LHCN-M2 (cell line): ENCODE results near the gene TRIM56. TPM values are rescaled to one million over a fixed set of nuclear protein-coding genes. Genes with fewer than 3 reads are reported as not detected.
A peak's percentile ranks its signal among the peaks of the same experiment; 100 is the strongest.
"Not testable (repeated sequence)": the region's sequence is repeated elsewhere in the genome, so short reads cannot be mapped to it uniquely, and the experiment has no call there.

Experiments used
- DNase-seq: peaks from one replicate; pipeline ENCODE4 v3.0.0-alpha.2; 2012; ENCODE audit warnings: low read depth
- total RNA-seq: library from RNA; depleted of rRNA; stranded (reverse); fragments of >200 nt; gene quantifications from 2 replicates; pipeline ENCODE4 v1.2.3, GENCODE V29; 2014

The TRIM56 gene
- total RNA-seq, 1 experiment from 2014 or later: 14.5 TPM

DNA sequence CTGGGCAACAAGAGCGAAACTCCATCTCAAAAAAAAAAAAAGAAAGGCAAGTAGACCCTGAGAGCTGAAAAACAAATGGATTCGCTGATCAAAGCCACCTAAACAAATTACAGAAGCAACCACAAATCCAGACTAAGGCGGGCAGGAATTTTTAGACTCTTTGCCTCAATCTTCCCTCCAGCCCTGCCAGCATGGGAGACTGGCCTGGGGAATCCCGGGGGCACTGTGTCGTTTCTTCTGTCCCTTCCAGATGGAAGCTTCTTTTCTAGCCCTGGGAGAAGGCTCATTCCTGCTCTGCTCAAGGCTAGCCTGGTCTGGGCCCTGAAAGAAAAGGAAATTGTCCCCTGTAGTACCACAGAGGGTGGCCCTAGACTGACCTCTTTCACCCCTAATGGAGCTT lies 26.0 kb downstream of the TRIM56 start:
- DNase-seq: no peak

DNA sequence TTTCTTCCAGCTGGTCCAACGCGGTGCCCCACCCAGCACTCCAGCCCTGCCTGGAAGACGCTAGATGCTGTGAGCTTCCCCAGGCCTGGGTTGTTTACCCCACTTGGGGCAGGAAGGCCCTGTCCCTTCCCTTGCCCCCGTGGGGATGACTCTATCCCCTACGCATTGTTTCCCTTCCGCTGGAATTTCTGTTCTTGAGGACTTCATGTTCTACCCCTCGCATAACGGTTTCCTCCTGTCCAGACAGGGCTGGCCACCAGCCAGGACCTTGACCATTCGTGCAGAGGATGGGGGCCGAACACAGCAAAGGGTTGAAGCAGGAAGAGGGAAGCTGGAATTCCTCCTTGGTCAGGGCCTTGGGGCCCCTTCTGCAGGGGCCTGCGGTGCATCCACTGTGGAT lies 27.0 kb downstream of the TRIM56 start:
- DNase-seq: peak; percentile 99

DNA sequence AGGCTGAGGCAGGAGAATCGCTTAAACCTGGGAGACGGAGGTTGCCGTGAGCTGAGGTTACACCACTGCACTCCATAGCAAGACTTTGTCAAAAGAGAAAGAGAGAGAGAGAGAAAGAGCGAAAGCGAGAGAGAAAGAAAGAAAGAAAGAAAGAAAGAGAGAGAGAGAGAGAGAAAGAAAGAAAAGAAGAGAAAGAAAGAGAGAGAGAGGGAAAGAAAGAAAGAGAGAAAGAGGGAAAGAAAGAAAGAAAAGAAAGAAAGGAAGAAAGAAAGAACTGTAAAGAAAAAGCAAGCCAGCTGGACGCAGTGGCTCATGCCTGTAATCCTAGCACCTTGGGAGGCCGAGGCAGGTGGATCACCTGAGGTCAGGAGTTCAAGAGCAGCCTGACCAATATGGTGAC lies 27.9 kb downstream of the TRIM56 start:
- DNase-seq: not testable (repeated sequence)

DNA sequence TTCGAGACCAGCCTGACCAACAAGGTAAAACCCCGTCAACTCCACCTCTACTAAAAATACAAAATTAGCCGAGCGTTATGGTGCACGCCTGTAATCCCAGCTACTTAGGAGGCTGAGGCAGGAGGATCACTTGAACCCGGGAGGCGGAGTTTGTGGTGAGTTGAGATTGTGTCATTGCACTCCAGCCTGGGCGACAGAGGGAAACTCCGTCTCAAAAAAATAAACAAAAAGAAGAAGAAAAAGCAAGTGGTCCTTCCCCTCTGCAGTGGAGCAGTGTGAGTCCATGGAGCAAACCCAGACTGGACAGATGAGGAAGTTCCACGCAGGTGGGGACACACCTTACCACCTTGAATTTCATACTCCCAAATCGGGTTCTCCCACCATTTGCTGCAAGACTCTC lies 28.6 kb downstream of the TRIM56 start:
- DNase-seq: no peak

DNA sequence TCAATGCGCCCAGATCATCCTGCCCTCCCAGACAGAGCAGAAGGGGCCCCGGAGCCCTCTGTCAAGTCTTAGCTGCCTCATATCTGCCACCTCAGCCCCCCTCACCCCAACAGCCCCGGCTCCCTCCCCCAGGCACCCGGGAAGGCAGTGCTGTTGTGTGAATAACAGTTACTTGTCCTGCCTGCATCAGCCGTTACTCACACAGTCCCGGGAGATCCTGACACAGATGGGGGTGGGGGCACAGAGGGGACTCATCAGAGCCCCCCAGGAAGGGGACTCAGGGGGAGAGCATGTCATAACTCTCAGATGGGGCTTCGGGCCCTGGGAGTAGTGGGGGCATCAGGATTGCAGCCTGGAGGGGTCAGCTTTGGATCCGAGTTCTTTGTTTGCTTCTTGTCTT lies 29.2 kb downstream of the TRIM56 start:
- peak; percentile 72 for DNase-seq

DNA sequence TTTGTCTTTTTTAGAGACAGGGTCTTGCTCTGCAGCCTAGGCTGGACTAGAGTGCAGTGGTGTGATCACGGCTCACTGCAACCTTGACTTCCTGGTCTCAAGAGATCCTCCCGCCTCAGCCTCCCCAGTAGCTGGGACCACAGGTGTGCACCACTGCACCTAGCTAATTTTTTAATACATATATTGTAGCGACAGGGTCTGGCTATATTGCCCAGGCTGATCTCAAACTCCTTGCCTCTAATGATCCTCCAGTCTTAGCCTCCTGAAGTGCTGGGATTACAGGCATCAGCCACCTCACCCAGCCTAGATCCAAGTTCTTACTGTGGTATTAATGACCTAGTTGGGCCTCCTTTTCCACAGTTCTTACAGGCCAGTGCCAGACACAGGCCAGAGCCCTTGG lies 29.9 kb downstream of the TRIM56 start:
- DNase-seq: no peak

DNA sequence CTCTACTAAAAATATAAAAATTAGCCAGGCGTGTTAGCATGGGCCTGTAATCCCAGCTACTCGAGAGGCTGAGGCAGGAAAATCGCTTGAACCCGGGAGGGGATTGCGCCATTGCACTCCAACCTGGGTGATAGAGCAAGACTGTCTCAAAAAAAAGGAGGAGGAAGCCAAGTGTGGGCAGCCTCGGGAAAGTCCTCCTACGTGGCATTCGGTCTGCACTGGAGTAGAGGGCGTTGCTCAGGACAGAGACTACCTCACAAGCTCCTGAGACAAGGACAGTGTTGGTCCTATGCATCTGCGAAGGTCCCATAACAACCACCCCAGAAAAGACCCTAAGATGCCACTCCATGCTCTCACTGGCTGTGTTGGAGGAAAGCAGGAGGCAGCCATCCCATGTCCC lies 31.6 kb downstream of the TRIM56 start:
- peak; percentile 32 for DNase-seq

DNA sequence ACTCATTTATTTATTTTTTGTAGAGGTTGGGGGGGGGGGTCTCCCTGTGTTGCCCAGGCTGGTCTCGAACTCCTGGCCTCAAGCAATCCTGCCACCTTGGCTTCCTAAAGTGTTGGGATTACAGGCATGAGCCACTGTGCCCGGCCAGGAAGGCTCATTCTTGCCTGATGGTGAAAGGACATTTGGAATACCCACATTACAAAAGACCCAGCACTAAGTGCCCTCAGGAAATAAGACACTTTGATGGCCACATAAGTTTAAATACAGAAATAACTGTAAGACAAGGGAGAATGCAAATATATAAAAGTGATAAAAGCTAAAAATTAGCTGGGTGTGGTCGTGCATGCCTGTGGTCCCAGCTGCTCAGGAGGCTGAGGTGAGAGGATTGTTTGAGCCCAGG lies 33.6 kb downstream of the TRIM56 start:
- no peak for DNase-seq

DNA sequence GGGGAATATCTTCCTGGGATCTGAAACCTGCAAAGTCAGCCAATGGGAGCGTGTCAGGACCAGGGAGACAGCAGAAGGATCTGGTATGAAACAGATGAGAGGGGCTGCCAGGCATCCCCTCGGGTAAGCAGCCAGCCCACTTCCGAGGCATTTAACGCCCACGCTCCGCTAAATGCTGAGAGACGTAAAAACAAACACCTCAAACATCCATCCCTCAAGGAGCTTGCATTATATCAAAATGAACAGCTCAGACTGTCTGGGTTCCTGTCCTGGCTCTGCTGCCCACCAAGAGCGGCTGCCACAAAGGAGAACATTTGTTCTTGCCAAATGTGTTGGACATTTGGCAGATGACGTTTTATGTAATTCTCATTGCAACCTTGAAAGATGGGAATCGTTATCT lies 34.6 kb downstream of the TRIM56 start:
- no peak for DNase-seq

DNA sequence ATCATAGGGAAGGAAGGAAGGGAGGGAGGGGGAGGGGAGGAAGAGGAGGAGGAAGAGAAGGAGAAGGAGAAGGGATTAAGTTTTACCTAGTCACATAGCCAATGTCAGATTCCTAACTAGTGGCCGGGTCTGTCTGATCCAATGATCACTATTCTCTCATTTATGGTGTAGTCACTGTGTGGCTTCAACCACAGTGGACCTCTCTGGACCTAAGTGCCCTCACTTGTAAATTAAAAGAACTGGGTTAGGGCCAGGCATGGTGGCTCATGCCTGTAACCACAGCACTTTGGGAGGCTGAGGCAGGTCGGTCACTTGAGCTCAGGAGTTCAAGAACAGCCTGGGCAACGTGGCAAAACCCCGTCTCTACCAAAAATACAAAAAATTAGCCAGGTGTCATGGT lies 35.0 kb downstream of the TRIM56 start:
- DNase-seq: no peak

DNA sequence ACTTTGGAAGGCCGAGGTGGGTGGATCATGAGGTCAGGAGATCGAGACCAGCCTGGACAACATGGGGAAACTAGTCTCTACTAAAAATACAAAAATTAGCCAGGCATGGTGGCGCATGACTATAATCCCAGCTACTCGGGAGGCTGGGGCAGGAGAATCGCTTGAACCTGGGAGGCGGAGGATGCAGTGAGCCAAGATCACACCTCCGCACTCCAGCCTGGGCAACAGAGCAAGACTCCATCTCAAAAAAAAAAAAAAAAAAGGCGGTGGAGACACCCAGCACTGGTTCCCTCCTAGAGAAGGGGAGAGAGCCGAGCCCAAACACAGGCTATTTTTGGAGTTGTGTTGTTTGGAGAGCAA lies 36.3 kb downstream of the TRIM56 start:
- DNase-seq: not testable (repeated sequence)

DNA sequence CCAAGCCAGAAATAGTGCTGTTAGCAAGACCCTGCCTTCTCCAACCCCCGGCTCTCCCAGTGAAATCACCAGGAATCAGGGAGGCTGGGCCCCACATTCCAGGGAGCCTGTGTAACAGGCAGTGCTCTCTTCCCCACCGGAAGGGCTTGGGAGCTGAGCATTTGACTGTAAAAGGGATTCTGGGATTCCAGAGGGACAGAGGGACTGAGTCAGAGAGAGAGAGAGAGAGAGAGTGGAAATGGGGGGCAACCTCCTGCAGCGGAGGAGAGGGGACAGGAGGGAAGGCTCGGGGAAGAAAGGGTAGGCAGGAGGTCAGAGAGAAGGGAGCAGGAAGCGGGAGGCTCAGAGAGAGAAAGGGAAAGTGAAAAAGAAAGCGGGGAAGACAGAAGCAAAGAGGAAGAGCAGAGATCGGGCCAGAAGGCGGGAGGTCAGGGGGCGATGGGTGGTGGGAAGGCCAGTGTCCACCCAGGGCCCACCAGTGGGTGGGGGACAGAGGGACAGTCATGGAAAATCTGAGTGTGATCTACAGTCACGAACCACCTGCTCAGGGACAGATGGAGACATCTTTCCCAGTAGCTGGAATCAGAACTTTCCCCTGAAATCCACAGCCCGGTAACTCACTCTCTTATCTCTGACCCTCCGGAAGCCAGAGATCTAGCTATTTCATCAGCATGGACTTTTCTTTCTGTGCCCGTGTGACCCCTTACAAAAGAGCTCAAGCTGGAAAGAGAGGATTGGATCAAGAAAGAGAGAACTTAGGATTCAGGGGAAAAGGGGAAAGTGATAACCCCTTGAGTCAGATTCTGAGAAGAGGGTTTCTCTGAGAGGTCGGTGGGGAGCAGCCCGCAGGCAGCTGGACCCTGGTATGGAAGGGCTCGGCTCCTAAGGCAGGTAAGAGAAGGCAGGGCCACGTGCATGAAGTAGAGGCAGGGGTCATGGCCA lies 37.0 kb downstream of the TRIM56 start:
- peak; percentile 100 for DNase-seq

DNA sequence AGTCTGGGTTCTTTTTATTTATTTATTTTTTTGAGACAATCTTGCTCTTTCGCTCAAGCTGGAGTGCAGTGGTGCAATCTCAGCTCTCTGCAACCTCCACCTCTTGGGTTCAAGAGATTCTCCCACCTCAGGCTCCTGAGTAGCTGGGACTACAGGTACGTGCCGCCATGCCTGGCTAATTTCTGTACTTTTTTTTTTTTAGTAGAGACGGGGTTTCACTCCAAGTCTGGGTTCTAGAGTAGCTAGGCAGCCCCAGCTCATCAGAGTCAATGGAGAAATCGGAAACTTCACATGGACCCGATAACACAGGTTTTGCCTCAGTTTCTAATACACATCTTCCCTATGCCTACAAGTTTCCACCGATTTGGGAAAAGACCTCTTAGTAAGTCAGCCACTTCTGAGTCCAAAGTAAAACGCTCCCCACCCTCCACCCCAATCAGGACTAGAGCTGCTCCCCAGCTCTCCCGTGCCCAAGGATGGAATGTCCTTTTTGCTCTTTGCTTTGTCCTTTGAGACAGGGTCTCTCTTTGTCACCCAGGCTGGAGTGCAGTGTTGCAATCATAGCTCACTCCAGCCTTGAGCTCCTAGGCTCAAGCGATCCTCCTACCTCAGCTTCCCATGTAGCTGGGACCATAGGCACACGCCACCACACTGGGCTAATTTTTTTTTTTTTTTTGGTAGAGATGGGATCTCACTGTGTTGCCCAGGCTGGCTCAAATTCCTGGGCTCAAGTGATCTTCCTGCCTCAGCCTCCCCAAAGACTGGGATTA lies 37.8 kb downstream of the TRIM56 start:
- no peak for DNase-seq

DNA sequence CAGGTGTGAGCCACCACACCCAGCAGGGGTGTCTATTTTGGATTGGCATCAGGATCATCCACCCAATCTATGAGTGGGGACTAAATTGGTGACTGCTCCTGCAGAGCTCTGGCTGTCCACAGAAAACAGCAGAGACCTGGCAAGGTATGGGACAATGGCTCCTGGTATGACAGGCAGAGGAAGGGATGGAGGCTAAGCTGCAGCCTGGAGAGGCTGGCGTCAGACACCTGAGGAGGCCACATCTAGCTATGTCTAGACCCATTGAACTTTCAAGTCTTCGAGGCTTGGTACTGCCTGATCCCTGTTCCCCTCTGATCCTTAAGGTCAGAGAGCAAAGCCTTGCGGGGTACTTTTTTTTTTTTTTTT lies 38.4 kb downstream of the TRIM56 start:
- no peak for DNase-seq

DNA sequence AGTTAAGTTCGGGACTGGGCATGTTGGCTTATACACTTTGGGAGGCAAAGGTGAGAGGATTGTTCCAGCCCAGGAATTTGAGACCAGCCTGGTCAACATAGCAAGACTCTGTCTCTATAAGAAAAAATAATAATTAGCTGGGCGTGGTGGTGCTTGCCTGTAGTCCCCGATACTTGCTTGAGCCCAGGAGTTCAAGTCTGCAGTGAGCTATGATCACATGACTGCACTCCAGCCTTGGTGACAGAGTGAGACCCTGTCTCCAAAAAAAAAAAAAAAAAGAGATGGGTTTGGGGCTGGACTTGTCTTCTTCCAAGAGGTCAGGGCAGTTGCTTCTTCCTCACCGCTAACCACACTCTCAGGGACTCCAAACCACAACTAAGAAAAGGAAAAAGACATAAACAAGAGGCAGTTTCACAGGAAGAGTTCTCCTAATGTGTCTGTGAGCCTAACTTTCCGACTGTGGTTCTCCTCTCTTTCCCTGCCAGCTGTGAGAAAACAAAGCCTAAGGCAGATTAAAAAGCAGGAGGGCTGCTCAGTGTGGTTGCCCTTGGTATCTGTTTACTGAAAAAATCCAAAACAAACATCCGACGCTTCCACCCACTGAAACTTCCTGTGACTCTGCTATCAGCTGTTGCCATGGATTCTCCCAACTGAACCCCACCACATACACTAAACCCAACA lies 39.2 kb downstream of the TRIM56 start:
- DNase-seq: peak; percentile 100

DNA sequence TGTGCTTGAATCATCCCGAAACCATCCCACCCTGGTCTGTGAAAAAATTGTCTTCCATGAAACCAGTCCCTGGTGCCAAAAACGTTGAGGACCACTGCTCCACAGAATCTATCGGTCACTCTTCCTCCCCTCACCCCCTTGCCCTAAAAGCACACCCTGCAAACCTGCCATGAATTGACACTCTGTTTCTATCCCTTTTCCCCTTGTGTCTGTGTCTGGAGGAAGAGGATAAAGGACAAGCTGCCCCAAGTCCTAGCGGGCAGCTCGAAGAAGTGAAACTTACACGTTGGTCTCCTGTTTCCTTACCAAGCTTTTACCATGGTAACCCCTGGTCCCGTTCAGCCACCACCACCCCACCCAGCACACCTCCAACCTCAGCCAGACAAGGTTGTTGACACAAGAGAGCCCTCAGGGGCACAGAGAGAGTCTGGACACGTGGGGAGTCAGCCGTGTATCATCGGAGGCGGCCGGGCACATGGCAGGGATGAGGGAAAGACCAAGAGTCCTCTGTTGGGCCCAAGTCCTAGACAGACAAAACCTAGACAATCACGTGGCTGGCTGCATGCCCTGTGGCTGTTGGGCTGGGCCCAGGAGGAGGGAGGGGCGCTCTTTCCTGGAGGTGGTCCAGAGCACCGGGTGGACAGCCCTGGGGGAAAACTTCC lies 40.8 kb downstream of the TRIM56 start:
- peak; percentile 90 for DNase-seq

DNA sequence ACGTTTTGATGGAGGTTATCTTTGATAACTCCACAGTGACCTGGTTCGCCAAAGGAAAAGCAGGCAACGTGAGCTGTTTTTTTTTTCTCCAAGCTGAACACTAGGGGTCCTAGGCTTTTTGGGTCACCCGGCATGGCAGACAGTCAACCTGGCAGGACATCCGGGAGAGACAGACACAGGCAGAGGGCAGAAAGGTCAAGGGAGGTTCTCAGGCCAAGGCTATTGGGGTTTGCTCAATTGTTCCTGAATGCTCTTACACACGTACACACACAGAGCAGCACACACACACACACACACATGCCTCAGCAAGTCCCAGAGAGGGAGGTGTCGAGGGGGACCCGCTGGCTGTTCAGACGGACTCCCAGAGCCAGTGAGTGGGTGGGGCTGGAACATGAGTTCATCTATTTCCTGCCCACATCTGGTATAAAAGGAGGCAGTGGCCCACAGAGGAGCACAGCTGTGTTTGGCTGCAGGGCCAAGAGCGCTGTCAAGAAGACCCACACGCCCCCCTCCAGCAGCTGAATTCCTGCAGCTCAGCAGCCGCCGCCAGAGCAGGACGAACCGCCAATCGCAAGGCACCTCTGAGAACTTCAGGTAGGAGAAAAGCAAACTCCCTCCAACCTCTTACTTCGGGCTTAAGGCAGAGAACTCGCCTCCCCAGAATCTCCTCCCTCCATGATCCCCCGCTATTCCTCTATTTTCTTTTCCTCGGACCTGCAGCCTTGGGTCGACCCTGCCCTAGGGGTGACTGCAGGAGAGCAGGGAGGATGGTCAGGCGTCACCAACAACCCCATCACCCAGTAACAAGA lies 41.6 kb downstream of the TRIM56 start, which contains the start of gene SERPINE1:
Gene SERPINE1, plus strand, starts transcription at position 454 of the 809 bp plus-strand sequence. CDS start 1,290 bp downstream, outside the sequence.
- DNase-seq: peak; percentile 100

DNA sequence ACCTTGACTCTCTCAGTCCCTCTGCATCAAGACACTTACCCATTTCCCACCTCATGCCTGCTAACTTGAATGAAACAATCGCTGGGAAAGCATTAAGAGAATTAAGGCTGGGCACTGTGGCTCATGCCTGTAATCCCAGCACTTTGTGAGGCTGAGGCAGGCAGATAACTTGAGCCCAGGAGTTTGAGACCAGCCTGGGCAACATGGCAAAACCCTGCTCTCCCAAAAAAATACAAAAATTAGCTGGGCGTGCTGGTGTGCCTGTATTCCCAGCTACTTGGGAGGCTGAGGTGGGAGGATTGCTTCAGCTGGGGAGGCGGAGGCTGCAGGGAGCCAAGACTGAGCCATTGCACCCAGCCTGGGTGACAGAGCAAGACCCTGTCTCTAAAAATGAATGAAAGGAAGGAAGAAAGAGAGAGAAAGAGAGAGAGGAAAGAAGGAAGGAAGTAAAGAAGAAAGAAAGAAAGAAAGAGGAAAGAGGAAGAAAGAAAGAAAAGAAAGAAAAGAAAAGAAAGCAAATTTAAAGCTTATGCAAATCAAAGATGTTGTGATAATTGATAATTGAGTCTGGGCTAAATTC lies 42.3 kb downstream of the TRIM56 start:
- DNase-seq: no peak

DNA sequence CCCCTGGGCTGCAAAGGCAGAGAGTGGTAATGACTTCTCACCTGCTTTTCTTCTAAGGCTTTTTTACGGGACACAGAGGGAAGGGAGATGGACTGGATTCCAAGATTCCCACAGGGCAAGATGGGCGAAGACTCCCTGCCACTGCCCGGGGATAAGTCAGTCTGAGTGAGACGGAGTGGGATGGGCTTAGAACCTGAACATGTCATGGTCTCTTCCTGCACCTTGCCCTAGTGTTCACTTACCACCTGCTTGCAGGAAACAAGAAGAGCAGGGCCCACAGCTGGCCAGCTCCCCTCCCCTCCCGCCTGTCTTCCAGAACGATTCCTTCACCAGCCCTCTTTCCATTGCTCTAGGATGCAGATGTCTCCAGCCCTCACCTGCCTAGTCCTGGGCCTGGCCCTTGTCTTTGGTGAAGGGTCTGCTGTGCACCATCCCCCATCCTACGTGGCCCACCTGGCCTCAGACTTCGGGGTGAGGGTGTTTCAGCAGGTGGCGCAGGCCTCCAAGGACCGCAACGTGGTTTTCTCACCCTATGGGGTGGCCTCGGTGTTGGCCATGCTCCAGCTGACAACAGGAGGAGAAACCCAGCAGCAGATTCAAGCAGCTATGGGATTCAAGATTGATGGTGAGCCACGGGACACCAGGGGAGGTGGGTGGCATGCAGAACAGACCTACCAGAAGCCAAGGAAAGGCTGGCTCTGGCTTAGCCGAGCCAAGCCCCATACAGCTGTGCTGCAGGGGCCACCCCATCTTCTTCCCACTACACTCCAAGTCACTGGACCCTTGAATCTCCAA lies 43.0 kb downstream of the TRIM56 start:
- peak; percentile 75 for DNase-seq
